WTC11 (cell line): Measurements from ENCODE around the gene NR1D1.

ENCODE experiments used
- E2F4 ChIP-seq: sonication (generic); formaldehyde crosslinking; IDR thresholded peaks from 2 replicates; pipeline ENCODE4 v1.8.1; 2022; ENCODE audit warnings: low read depth, mild to moderate bottlenecking, moderate library complexity, missing genetic modification reagents, borderline replicate concordance
- E2F5 ChIP-seq: sonication (generic); formaldehyde crosslinking; IDR thresholded peaks from 2 replicates; pipeline ENCODE4 v1.8.1; 2022; ENCODE audit warnings: mild to moderate bottlenecking, moderate library complexity, missing genetic modification reagents
- FOXP1 ChIP-seq: sonication (generic); formaldehyde crosslinking; IDR thresholded peaks from 2 replicates; pipeline ENCODE4 v1.8.0; 2022; ENCODE audit warnings: missing genetic modification reagents, mild to moderate bottlenecking, moderate library complexity, borderline replicate concordance
- IRF2 ChIP-seq: sonication (generic); formaldehyde crosslinking; IDR thresholded peaks from 2 replicates; pipeline ENCODE4 v1.8.0; 2022; ENCODE audit warnings: low read depth, missing genetic modification reagents, borderline replicate concordance
- MAX ChIP-seq: sonication (generic); formaldehyde crosslinking; IDR thresholded peaks from 2 replicates; pipeline ENCODE4 v1.8.0; 2022; ENCODE audit warnings: mild to moderate bottlenecking, missing genetic modification reagents
- MYBL2 ChIP-seq: sonication (generic); formaldehyde crosslinking; IDR thresholded peaks from 2 replicates; pipeline ENCODE4 v1.8.1; 2023; ENCODE audit warnings: mild to moderate bottlenecking, moderate library complexity, missing genetic modification reagents
- TCF7 ChIP-seq: sonication (generic); formaldehyde crosslinking; IDR thresholded peaks from 2 replicates; pipeline ENCODE4 v1.8.0; 2022; ENCODE audit warnings: mild to moderate bottlenecking, low read depth, missing genetic modification reagents, moderate library complexity
- TEAD4 ChIP-seq: sonication (generic); formaldehyde crosslinking; IDR thresholded peaks from 2 replicates; pipeline ENCODE4 v1.8.0; 2022; ENCODE audit warnings: mild to moderate bottlenecking, missing genetic modification reagents
- ZBTB21 ChIP-seq: sonication (generic); formaldehyde crosslinking; IDR thresholded peaks from 2 replicates; pipeline ENCODE4 v1.8.1; 2023; ENCODE audit warnings: mild to moderate bottlenecking, missing genetic modification reagents, borderline replicate concordance
- TF ChIP-seq, protein P1 (sequence below): fragments of 200-600 bp; IDR thresholded peaks from 2 replicates; pipeline ENCODE4 v1.8.0; 2022; ENCODE audit warnings: antibody characterized with exemption

- no peak for TF ChIP-seq ZBTB21 (CRISPR knock-in tag)
- TF ChIP-seq, protein P1, sequence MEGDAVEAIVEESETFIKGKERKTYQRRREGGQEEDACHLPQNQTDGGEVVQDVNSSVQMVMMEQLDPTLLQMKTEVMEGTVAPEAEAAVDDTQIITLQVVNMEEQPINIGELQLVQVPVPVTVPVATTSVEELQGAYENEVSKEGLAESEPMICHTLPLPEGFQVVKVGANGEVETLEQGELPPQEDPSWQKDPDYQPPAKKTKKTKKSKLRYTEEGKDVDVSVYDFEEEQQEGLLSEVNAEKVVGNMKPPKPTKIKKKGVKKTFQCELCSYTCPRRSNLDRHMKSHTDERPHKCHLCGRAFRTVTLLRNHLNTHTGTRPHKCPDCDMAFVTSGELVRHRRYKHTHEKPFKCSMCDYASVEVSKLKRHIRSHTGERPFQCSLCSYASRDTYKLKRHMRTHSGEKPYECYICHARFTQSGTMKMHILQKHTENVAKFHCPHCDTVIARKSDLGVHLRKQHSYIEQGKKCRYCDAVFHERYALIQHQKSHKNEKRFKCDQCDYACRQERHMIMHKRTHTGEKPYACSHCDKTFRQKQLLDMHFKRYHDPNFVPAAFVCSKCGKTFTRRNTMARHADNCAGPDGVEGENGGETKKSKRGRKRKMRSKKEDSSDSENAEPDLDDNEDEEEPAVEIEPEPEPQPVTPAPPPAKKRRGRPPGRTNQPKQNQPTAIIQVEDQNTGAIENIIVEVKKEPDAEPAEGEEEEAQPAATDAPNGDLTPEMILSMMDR, result no peak
- no peak for TF ChIP-seq MYBL2
- no peak for TF ChIP-seq FOXP1 (CRISPR knock-in tag)
- no peak for TF ChIP-seq IRF2 (CRISPR knock-in tag)
- TF ChIP-seq TCF7 (CRISPR knock-in tag), result no peak
- no peak for TF ChIP-seq E2F4 (CRISPR knock-in tag)
- no peak for TF ChIP-seq MAX (CRISPR knock-in tag)
- no peak for TF ChIP-seq E2F5 (CRISPR knock-in tag)
- TF ChIP-seq TEAD4, result no peak
These were observed 4.5 kb upstream of the NR1D1 start for GRCh38 chr17:40104594-40105486.
